ENCODE data around the gene BRIP1.

The BRIP1 gene

DNA sequence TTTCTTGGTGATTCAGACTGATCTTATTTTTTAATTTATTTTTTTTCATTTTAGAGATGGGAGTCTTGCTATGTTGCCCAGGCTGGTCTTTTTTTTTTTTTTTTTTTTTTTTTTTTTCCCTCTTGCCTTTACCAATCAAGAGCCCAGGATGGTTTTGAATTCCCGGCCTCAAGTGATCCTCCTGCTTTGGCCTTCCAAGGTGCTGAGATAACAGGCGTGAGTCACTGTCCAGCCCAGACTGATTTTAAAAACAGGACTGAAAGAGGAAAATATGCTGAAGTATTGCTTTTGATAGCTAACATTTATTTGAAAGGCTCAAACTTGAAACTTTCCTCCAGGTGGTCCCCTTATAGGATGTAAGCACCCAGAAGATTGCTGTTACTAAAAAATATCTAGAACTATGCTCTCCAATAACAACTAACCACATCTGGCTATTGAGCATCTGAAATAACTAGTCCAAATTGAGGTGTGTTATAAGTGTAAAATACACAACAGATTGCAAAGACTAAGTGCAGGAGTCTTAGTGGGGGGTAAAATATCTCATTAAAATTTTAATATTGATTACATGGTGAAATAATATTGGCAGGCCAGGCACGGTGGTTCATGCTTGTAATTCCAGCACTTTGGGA is 15.8 kb upstream of the BRIP1 start:
- TF ChIP-seq MYC (IDR thresholded peaks at IDR 0.05; ENCODE audit: low read depth, low read length) (no peak), POLR2A (IDR thresholded peaks at IDR 0.05; ENCODE audit: extremely low read depth, insufficient read length) (no peak)
- TF ChIP-seq, protein P1, sequence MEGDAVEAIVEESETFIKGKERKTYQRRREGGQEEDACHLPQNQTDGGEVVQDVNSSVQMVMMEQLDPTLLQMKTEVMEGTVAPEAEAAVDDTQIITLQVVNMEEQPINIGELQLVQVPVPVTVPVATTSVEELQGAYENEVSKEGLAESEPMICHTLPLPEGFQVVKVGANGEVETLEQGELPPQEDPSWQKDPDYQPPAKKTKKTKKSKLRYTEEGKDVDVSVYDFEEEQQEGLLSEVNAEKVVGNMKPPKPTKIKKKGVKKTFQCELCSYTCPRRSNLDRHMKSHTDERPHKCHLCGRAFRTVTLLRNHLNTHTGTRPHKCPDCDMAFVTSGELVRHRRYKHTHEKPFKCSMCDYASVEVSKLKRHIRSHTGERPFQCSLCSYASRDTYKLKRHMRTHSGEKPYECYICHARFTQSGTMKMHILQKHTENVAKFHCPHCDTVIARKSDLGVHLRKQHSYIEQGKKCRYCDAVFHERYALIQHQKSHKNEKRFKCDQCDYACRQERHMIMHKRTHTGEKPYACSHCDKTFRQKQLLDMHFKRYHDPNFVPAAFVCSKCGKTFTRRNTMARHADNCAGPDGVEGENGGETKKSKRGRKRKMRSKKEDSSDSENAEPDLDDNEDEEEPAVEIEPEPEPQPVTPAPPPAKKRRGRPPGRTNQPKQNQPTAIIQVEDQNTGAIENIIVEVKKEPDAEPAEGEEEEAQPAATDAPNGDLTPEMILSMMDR (IDR thresholded peaks at IDR 0.05; ENCODE audit: low read depth, low read length): no peak
- TF ChIP-seq, protein P2, sequence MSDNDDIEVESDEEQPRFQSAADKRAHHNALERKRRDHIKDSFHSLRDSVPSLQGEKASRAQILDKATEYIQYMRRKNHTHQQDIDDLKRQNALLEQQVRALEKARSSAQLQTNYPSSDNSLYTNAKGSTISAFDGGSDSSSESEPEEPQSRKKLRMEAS (IDR thresholded peaks at IDR 0.05; ENCODE audit: low read depth, low read length): no peak
- H3K4me3 ChIP-seq (ENCODE audit: low read depth, low read length): no peak overlapping the region
- DNase-seq (ENCODE audit: low read depth): no peak

DNA sequence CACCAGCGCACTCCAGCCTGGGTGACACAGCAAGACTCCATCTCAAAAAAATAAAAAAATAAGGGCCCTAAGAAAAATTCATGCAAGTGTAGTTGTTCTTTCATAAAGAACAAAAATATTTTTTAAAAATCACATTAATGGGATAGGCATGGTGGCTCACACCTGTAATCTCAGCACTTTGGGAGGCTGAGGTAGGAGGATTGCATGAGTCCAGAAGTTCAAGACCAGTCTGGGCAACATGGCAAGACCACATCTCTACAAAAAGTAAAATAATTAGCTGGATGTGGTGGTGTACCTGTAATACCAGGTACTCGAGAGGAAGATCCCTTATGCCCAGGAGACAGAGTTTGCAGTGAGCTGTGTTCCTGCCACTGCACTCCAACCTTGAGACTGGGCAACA is 15.2 kb upstream of the BRIP1 start:
- TF ChIP-seq POLR2A (IDR thresholded peaks at IDR 0.05; ENCODE audit: extremely low read depth, insufficient read length) (no peak), MYC (IDR thresholded peaks at IDR 0.05; ENCODE audit: low read depth, low read length) (no peak)
- TF ChIP-seq, protein P1 (IDR thresholded peaks at IDR 0.05; ENCODE audit: low read depth, low read length): no peak
- TF ChIP-seq, protein P2 (IDR thresholded peaks at IDR 0.05; ENCODE audit: low read depth, low read length): no peak
- no peak overlapping the region for H3K4me3 ChIP-seq (ENCODE audit: low read depth, low read length)
- no peak for DNase-seq (ENCODE audit: low read depth)

DNA sequence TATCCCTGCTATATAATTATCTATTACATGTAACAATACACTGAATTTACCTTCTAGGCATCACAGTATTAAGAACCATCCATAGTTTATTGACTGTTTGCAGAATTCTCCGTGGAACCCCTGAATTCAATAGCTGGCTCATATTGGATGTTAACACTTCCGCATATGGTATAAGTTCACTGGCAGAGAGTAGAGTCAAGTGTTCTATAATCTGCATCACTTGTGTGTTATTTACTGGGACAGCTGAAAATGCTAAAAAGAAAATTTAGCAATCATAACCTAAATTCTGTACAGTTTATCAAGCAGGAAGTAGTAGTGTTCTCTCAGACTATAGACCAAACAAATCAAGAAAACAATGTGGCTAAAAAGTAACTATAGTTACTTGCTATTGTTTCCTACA is 14.5 kb upstream of the BRIP1 start:
- no peak overlapping the region for H3K4me3 ChIP-seq (ENCODE audit: low read depth, low read length)
- no peak for DNase-seq (ENCODE audit: low read depth)
- TF ChIP-seq POLR2A (IDR thresholded peaks at IDR 0.05; ENCODE audit: extremely low read depth, insufficient read length) (no peak), MYC (IDR thresholded peaks at IDR 0.05; ENCODE audit: low read depth, low read length) (no peak)
- TF ChIP-seq, protein P2 (IDR thresholded peaks at IDR 0.05; ENCODE audit: low read depth, low read length): no peak
- TF ChIP-seq, protein P1 (IDR thresholded peaks at IDR 0.05; ENCODE audit: low read depth, low read length): no peak

DNA sequence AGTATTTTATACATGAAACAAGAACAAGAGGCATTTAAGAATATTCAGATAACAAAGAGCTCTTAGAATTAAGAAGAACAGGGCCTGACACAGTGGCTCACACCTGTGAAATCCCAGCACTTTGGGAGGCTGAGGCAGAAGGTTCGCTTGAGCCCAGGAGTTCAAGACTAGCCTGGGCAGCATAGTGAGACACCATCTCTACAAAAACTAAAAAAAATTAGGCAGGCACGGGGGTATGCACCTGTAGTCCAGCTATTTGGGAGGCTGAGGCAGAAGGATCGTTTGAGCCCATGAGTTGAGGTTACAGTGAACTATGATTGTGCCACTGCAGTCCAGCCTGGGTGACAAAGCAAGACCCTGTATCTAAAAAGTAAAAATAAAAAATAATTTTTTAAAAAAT is 12.5 kb upstream of the BRIP1 start:
- DNase-seq (ENCODE audit: low read depth): no peak
- TF ChIP-seq, protein P1 (IDR thresholded peaks at IDR 0.05; ENCODE audit: low read depth, low read length): no peak
- TF ChIP-seq, protein P2 (IDR thresholded peaks at IDR 0.05; ENCODE audit: low read depth, low read length): no peak
- TF ChIP-seq MYC (IDR thresholded peaks at IDR 0.05; ENCODE audit: low read depth, low read length) (no peak), POLR2A (IDR thresholded peaks at IDR 0.05; ENCODE audit: extremely low read depth, insufficient read length) (no peak)
- no peak overlapping the region for H3K4me3 ChIP-seq (ENCODE audit: low read depth, low read length)

DNA sequence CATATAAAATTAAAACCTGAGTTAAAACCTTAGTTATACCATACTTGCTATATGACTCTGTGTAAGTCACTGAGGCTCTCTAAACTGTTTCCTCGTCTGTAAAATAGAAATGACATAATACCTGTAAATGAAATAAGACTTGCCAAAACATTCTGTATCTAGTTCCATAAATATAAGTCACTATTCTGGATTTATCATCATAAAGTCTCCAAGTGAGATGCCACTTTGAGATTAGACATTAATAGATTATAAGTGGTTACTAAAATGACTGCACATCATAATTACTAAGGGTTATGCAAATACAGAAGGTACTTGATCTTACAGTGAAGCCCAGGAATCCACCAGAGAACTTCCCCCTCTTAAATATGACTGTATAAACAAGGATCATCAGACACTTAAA is 12.0 kb upstream of the BRIP1 start:
- DNase-seq (ENCODE audit: low read depth): no peak
- no peak overlapping the region for H3K4me3 ChIP-seq (ENCODE audit: low read depth, low read length)
- TF ChIP-seq, protein P2 (IDR thresholded peaks at IDR 0.05; ENCODE audit: low read depth, low read length): no peak
- no peak for TF ChIP-seq POLR2A (IDR thresholded peaks at IDR 0.05; ENCODE audit: extremely low read depth, insufficient read length)

DNA sequence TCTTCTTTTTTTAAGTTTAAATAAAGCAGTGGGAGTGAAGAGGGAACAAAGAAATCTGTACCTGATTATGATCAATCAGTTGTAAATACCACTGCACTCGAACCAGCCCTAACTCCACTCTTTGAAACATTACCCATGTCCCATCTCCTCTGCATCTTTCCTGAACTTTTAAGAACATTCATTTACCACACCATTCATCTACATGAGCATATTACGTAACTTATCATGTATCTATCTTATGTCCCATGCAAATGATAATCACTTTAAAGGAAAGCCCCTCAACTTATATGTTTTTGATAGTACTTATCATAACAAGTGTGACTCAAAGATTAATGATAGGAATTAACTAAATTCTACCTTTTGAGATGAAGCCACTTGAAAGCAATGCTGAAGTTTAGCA is 10.7 kb upstream of the BRIP1 start:
- no peak for DNase-seq (ENCODE audit: low read depth)
- TF ChIP-seq, protein P2 (IDR thresholded peaks at IDR 0.05; ENCODE audit: low read depth, low read length): no peak
- TF ChIP-seq POLR2A (IDR thresholded peaks at IDR 0.05; ENCODE audit: extremely low read depth, insufficient read length) (no peak), MYC (IDR thresholded peaks at IDR 0.05; ENCODE audit: low read depth, low read length) (no peak)
- TF ChIP-seq, protein P1 (IDR thresholded peaks at IDR 0.05; ENCODE audit: low read depth, low read length): no peak
- H3K4me3 ChIP-seq (ENCODE audit: low read depth, low read length): no peak overlapping the region

All from NB4 (cell line).